SK-N-SH (cell line): ENCODE measurements around the gene RGL1. TPM values are rescaled to one million over a fixed set of nuclear protein-coding genes. Genes with fewer than 3 reads are reported as not detected.
A peak's percentile ranks its signal among the peaks of the same experiment; 100 is the strongest.

ENCODE experiments used
- CTCF ChIA-PET: fragments of 300-600, 350-600 bp; formaldehyde crosslinking; extraction: SDS; loops from one replicate; lab custom pipeline; 2021; lab: Yijun Ruan, JAX
- POLR2A ChIA-PET: fragments of 350-600 bp; sonication (Branson Sonifier 250); formaldehyde crosslinking; extraction: SDS; loops from one replicate; lab custom pipeline; 2020; ENCODE audit warnings: antibody characterized with exemption, inconsistent platforms; lab: Yijun Ruan, JAX
- DNase-seq: peaks from one replicate; pipeline ENCODE4 v3.0.0; 2012
- H2AFZ ChIP-seq: fragments of 200-600 bp; sonication (generic); 2 replicates; pipeline ENCODE4 v1.8.1; 2016; ENCODE audit warnings: antibody characterized with exemption, mild to moderate bottlenecking, low read depth
- H3F3A ChIP-seq: fragments of 200-600 bp; sonication (generic); replicated peaks from 2 replicates; pipeline ENCODE3; 2016; ENCODE audit warnings: antibody characterized with exemption, mild to moderate bottlenecking; ENCODE audit not compliant: insufficient read depth
- H3K27ac ChIP-seq, 2 experiments: fragments of 200-500 bp in 1 of 2; fragments of 200-600 bp in 1 of 2; sonication (Bioruptor generic) in 1 of 2; sonication (generic), shearing (Covaris generic) in 1 of 2; 2 replicates each; pipeline versions ENCODE4 v1.5.1 to v1.6.1; 2014 to 2016; ENCODE audit warnings: low read depth in 2 of 2, inconsistent platforms in 1 of 2, low read length in 1 of 2, mild to moderate bottlenecking in 1 of 2, mixed read lengths in 1 of 2
- H3K27me3 ChIP-seq: fragments of 200-600 bp; sonication (generic), shearing (Covaris generic); 2 replicates; pipeline ENCODE4 v1.6.1; 2016; ENCODE audit warnings: mixed run types; ENCODE audit not compliant: insufficient read depth
- H3K36me3 ChIP-seq, 2 experiments: fragments of 200-500 bp in 1 of 2; fragments of 200-600 bp in 1 of 2; sonication (Bioruptor generic) in 1 of 2; sonication (generic) in 1 of 2; replicated peaks in 1 of 2; 2 replicates each; pipeline versions ENCODE3 to v1.5.1; 2014 to 2016; ENCODE audit warnings: low read length in 1 of 2, mild to moderate bottlenecking in 1 of 2; ENCODE audit not compliant: insufficient read depth in 2 of 2, control insufficient read depth in 1 of 2
- H3K4me1 ChIP-seq, 2 experiments: fragments of 200-500 bp in 1 of 2; fragments of 200-600 bp in 1 of 2; sonication (Bioruptor generic) in 1 of 2; sonication (generic), shearing (Covaris generic) in 1 of 2; 2 replicates each; pipeline versions ENCODE4 v1.5.1 to v1.6.1; 2014 to 2016; ENCODE audit warnings: low read depth in 1 of 2, low read length in 1 of 2, mixed run types in 1 of 2; ENCODE audit not compliant: insufficient read depth in 2 of 2, control insufficient read depth in 1 of 2
- H3K4me2 ChIP-seq: fragments of 200-600 bp; sonication (generic), shearing (Covaris generic); 2 replicates; pipeline ENCODE4 v1.6.1; 2017; ENCODE audit warnings: mixed run types
- H3K4me3 ChIP-seq, 2 experiments: fragments of 200-500 bp in 1 of 2; fragments of 200-600 bp in 1 of 2; sonication (Bioruptor generic) in 1 of 2; sonication (generic), shearing (Covaris generic) in 1 of 2; 2 replicates each; pipeline versions ENCODE4 v1.5.1 to v1.8.1; 2014 to 2016; ENCODE audit warnings: low read depth in 2 of 2, inconsistent platforms in 1 of 2, low read length in 1 of 2, mild to moderate bottlenecking in 1 of 2, mixed read lengths in 1 of 2, moderate library complexity in 1 of 2
- H3K79me2 ChIP-seq: fragments of 200-600 bp; sonication (generic); 2 replicates; pipeline ENCODE4 v1.8.1; 2017; ENCODE audit warnings: mild to moderate bottlenecking; ENCODE audit not compliant: insufficient read depth
- H3K9ac ChIP-seq: fragments of 200-600 bp; sonication (generic); 2 replicates; pipeline ENCODE4 v1.6.1; 2017; ENCODE audit warnings: mixed run types
- H3K9me2 ChIP-seq: fragments of 200-600 bp; sonication (generic); 2 replicates; pipeline ENCODE4 v1.6.1; 2017; ENCODE audit warnings: mixed run types
- H3K9me3 ChIP-seq: fragments of 200-600 bp; sonication (generic); 2 replicates; pipeline ENCODE4 v1.6.1; 2017; ENCODE audit warnings: mixed run types, mild to moderate bottlenecking, moderate library complexity
- H4K20me1 ChIP-seq: fragments of 200-600 bp; sonication (generic); 2 replicates; pipeline ENCODE4 v1.6.1; 2017; ENCODE audit warnings: mild to moderate bottlenecking, mixed run types; ENCODE audit not compliant: insufficient read depth
- CTCF ChIP-seq: fragments of 200-600 bp; sonication (generic); IDR thresholded peaks from 2 replicates; pipeline ENCODE4 v1.6.1; 2017; ENCODE audit warnings: antibody characterized with exemption, mild to moderate bottlenecking, moderate library complexity
- EP300 ChIP-seq, 2 experiments: IDR thresholded peaks; 2 replicates each; pipeline versions ENCODE4 v1.4.0 to v1.6.1; 2012; ENCODE audit warnings: borderline replicate concordance in 1 of 2, low read depth in 1 of 2, low read length in 1 of 2
- FOXM1 ChIP-seq: IDR thresholded peaks from 2 replicates; pipeline ENCODE4 v1.4.0; 2012; ENCODE audit warnings: low read depth, mild to moderate bottlenecking
- GABPA ChIP-seq: IDR thresholded peaks from 2 replicates; pipeline ENCODE4 v1.4.0; 2012; ENCODE audit warnings: low read depth, mild to moderate bottlenecking
- NFIC ChIP-seq: IDR thresholded peaks from 2 replicates; pipeline ENCODE4 v1.4.0; 2012; ENCODE audit warnings: borderline replicate concordance
- PBX3 ChIP-seq: IDR thresholded peaks from 2 replicates; pipeline ENCODE4; 2012
- RFX5 ChIP-seq: IDR thresholded peaks from 2 replicates; pipeline ENCODE4 v1.6.1; 2012; ENCODE audit warnings: mild to moderate bottlenecking, improper control_type of control experiment, low read length
- SMC3 ChIP-seq: IDR thresholded peaks from 2 replicates; pipeline ENCODE4 v1.6.1; 2012; ENCODE audit warnings: low read depth, low read length, improper control_type of control experiment
- TAF1 ChIP-seq: IDR thresholded peaks from 2 replicates; pipeline ENCODE4 v1.6.1; 2012; ENCODE audit warnings: low read depth, mild to moderate bottlenecking, low read length, moderate library complexity, borderline replicate concordance
- USF1 ChIP-seq: IDR thresholded peaks from 2 replicates; pipeline ENCODE4 v1.4.0; 2012; ENCODE audit warnings: low read depth, borderline replicate concordance
- ZBTB33 ChIP-seq: IDR thresholded peaks from 2 replicates; pipeline ENCODE4 v1.4.0; 2012; ENCODE audit warnings: low read depth, borderline replicate concordance
- WGBS: methylation state at CpG from one replicate; pipeline ENCODE4 v1.1.6; 2017; ENCODE audit warnings: low lambda C conversion rate; 5-methylcytosine and 5-hydroxymethylcytosine counted together
- polyA plus RNA-seq, 3 experiments: library from polyadenylated mRNA; depleted of rRNA; stranded (reverse); fragments of >200 nt; gene quantifications; 2 replicates each; pipeline ENCODE4 v1.2.3, GENCODE V29; 2012

RGL1 gene
- polyA plus RNA-seq, 1 of the 3 experiments (the other 2 are of a cell fraction) = 8.3 TPM

GRCh38 chr1:183842795-183843144, 37.9 kb downstream of the RGL1 start:
- Histone ChIP-seq H3K9me2 (no peaks in the 10 kb centered on the region), H3K4me3 (peak overlapping the region; percentile 27 to 35; a peak in 2 of 4 replicates), H3K9me3 (no peaks in the 10 kb centered on the region), H3K4me2 (peak overlapping the region; percentile 71), H3K79me2 (no peaks in the 10 kb centered on the region), H3K4me1 (peaks cover 32 to 41% of the 10 kb centered on the region in 2 experiments), H3K36me3 (peaks cover 0 to 4% of the 10 kb centered on the region in 2 experiments), H3K9ac (peak overlapping the region; percentile 33; the same call in 1 of the 2 replicates), H3F3A (peaks cover 16% of the 10 kb centered on the region), H4K20me1 (no peaks in the 10 kb centered on the region), H3K27ac (peak overlapping the region; percentile 83 to 100), H2AFZ (no peak overlapping the region), H3K27me3 (no peaks in the 10 kb centered on the region)
- TF ChIP-seq SMC3 (no peak), PBX3 (no peak), FOXM1 (no peak)
- ChIA-PET POLR2A (no interaction called here), CTCF (interaction anchor here (1.1 to 2.8 kb wide), 3 partner anchors 10 to 73 kb away, joined by 3 to 10 read pairs (median 4); no protein-coding TSS in a partner anchor)
- WGBS = 24% methylated on average over 2 of the region's 2 CpGs
- DNase-seq = no peak

- CTCF ChIA-PET = interaction anchor here (0.8 to 2.0 kb wide), 5 partner anchors 8 to 189 kb away, joined by 3 to 9 read pairs (median 4); no protein-coding TSS in a partner anchor
Observed at GRCh38 chr1:183844806-183845205, 39.9 kb downstream of the RGL1 start.

GRCh38 chr1:183845681-183846080, 40.8 kb downstream of the RGL1 start:
- Histone ChIP-seq H3F3A (peaks cover 18% of the 10 kb centered on the region), H3K36me3 (peaks cover 0 to 5% of the 10 kb centered on the region in 2 experiments), H3K27ac (peak overlapping the region in 1 of 2 experiments; percentile 100; a peak in 2 of 4 replicates), H3K9ac (no peak overlapping the region), H3K9me3 (no peaks in the 10 kb centered on the region), H4K20me1 (no peaks in the 10 kb centered on the region), H3K27me3 (no peaks in the 10 kb centered on the region)
- CTCF ChIA-PET = interaction anchor here (0.8 to 2.0 kb wide), 3 partner anchors 13 to 160 kb away, joined by 3 to 9 read pairs (median 5); no protein-coding TSS in a partner anchor
- POLR2A ChIA-PET = no interaction called here
- WGBS = 85% methylated on average over 3 of the region's 3 CpGs
- TF ChIP-seq CTCF = no peak
- no peak for TF ChIP-seq NFIC
- TF ChIP-seq TAF1 = no peak
- TF ChIP-seq USF1 = no peak
- TF ChIP-seq ZBTB33 = no peak
- TF ChIP-seq, all 33 proteins: peak for 0
- Histone ChIP-seq H2AFZ (no peak overlapping the region), H3K79me2 (no peaks in the 10 kb centered on the region), H3K9me2 (no peaks in the 10 kb centered on the region), H3K4me1 (peaks cover 29 to 42% of the 10 kb centered on the region in 2 experiments), H3K4me2 (no peak overlapping the region), H3K4me3 (no peak overlapping the region)
- DNase-seq = no peak

More at GRCh38 chr1:183844806-183845205, 39.9 kb downstream of the RGL1 start:
- H3K9ac ChIP-seq = no peak overlapping the region
- no peak overlapping the region for H3K4me3 ChIP-seq
- POLR2A ChIA-PET = no interaction called here
- H3K36me3 ChIP-seq = peaks cover 0 to 3% of the 10 kb centered on the region in 2 experiments
- H3K9me3 ChIP-seq = no peaks in the 10 kb centered on the region
- no peak for DNase-seq
- 80% methylated on average over 2 of the region's 2 CpGs for WGBS
- H3F3A ChIP-seq = peaks cover 16% of the 10 kb centered on the region
- H3K9me2 ChIP-seq = no peaks in the 10 kb centered on the region
- no peaks in the 10 kb centered on the region for H4K20me1 ChIP-seq
- no peak overlapping the region for H2AFZ ChIP-seq
- H3K27me3 ChIP-seq = no peaks in the 10 kb centered on the region
- H3K4me2 ChIP-seq = no peak overlapping the region
- H3K4me1 ChIP-seq = peaks cover 29 to 41% of the 10 kb centered on the region in 2 experiments
- no peaks in the 10 kb centered on the region for H3K79me2 ChIP-seq
- TF ChIP-seq RFX5 (peak; percentile 56; the same call in 1 of the 2 replicates), EP300 (IDR thresholded peaks at IDR 0.05; ENCODE audit: borderline replicate concordance in 1 of 2, low read depth in 1 of 2, low read length in 1 of 2) (0 out of 4 replicates have a peak, but pooled peaks of 1 of the 2 experiments have one; percentile 22), GABPA (no peak)
- peak overlapping the region in 1 of 2 experiments; percentile 100; a peak in 2 of 4 replicates for H3K27ac ChIP-seq
